HG02981 (cell line): ENCODE data around the gene ZNF678.
"Not testable (repeated sequence)": the region's sequence is repeated elsewhere in the genome, so short reads cannot be mapped to it uniquely, and the experiment has no call there.

Experiments used
- ATAC-seq: cut with Tn5 transposase; IDR thresholded peaks from one replicate; pipeline ENCODE4 v1.9.1; 2021; ENCODE audit warnings: mild to moderate bottlenecking, moderate library complexity; ENCODE audit not compliant: unreplicated experiment

ZNF678 gene

DNA sequence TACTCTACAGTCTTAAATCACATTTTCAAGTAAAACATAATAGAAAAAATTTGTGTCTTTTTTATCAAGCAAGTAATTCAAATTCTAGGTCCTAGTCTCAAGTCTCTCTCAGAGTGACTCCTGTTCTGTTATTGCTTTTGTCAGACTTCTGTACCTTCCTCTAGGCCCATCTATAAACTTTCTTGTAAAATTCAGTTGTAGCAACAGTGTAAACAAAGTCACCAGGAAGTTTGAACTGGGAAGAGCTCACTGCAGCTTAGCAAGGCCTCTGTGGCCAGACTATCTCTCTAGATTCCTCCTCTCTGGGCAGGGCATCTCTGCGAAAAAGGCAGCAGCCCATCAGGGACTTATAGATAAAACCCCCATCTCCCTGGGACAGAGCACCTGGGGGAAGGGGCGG, 13.5 kb upstream of the ZNF678 start:
- ATAC-seq: no peak

DNA sequence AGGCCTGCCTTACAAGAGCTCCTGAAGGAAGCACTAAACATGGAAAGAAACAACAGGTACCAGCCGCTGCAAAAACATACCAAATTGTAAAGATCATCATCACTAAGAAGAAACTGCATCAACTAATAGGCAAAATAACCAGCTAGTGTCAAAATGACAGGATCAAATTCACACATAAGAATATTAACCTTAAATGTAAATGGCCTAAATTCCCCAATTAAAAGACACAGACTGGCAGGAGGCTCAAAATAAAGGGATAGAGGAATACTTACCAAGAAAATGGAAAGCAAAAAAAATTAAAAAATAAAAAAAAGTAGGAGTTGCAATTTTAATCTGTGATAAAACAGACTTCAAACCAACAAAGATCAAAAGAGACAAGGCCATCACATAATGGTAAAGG, 11.5 kb upstream of the ZNF678 start:
- ATAC-seq: not testable (repeated sequence)

DNA sequence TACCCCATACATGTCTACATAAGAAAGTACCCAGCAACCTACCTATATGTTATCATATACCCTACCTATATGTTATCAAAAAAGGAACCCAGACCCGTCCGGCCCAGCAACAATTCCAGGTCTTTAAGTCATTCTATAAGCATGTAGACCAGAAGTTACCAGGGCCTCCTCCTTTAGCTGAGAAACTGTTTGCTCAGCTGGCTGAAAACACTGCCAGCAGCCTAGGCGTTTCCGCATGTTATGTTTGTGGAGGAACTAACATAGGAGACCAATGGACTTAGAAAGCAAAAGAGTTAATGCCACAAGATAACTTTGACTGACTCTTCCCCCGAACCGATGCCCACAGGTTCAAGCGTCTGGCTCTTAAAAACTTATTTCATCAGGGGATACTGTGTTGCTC, 7.1 kb upstream of the ZNF678 start:
- no peak for ATAC-seq

DNA sequence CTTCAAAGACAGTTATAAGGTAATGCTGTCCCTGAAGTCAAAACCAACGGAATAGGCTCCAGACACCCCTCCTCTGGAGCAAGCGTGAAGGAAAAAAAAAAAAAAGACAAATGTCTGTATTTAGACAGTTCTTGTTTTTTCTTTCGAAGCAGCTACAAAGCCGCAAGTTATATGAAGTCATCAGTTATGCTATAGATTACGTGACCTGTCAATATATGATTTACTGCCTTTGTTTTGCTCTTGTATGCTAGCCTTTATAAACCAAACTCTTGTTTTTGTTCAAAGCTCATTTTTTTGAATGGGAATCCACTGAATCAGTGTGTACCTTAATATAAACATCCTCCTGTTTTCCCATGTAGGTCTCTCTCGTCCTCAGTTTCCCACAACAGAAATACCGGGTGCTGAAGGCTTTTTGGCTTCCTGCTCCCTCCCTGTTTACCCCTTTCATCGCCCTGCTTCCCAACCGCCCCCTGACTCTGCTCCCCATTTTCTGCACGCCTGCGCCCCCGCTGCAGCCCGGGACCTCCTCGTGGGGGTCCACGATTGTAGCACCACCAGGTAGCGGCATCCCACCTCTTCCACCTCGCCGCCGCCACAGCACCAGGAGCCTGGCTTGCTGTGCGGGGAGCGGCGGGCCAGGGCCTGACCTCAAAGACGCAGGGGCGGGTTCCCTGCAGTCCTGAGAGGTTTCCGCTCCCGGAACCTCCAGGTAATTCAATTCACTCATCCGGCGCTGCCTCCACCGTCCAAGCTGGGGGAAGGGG, 5.2 kb upstream of the ZNF678 start:
- no peak for ATAC-seq

DNA sequence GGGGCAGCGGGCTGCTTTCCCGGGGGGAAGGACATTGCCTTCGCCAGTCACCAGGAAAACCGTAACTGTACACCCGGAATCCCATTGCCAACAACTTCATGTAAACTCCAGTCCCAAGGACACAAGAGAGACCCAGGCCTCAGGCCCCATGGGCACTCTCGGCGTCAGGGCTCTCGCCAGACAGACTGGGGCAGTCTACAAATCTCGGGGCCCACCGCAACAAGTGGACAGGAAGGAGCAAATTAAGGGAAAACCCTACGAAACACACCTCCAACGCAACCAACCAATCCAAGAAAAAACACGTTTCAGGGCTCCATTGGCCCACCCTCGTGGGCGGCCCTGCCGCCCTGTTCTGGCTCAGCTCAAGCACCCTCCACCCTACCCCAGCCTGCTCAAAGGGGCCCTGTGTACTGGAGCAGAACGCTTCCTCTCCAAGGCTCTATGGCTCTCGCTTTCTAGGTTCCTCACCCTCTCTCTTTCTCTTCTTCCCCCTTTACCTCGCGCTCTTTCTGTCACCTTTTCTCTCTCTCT, 4.6 kb upstream of the ZNF678 start:
- no peak for ATAC-seq

DNA sequence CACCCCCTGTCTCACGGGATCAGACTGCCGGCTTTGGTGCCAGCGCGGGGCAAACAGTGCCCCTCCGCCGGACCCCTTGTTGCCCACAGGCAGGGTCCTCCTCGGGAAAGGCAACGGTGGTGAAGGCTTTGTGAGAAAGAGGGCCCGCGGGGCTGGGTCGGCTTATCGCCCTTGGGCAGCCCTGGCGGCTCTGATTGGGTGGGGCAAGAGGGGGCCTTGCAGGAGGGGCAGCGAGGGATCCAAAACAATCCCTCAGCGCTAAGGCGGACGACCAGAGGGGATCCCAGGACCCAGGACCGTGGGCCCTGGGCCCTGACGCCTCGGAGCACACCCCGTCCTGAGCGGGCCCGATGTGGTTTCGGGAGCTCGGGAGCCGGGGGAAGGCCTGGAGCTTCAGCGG, 3.9 kb upstream of the ZNF678 start:
- ATAC-seq: no peak

DNA sequence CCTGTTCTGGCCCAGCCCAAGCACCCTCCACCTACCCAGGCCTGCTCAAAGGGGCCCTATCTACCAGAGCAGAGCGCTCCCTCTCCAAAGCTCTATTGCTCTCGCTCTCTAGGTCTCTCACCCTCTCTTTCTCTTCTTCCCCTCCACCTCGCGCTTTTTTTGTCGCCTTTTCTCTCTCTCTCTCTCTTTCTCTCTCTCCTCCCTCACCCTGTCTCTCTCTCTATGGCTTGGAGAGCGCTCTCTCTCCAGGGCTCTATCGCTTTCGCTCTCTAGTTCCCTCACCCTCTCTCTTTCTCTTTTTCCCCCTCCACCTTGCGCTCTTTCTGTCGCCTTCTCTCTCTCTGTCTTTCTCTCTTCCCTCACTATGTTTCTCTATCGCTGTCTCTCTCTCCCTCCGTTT, 3.4 kb upstream of the ZNF678 start:
- no peak for ATAC-seq

DNA sequence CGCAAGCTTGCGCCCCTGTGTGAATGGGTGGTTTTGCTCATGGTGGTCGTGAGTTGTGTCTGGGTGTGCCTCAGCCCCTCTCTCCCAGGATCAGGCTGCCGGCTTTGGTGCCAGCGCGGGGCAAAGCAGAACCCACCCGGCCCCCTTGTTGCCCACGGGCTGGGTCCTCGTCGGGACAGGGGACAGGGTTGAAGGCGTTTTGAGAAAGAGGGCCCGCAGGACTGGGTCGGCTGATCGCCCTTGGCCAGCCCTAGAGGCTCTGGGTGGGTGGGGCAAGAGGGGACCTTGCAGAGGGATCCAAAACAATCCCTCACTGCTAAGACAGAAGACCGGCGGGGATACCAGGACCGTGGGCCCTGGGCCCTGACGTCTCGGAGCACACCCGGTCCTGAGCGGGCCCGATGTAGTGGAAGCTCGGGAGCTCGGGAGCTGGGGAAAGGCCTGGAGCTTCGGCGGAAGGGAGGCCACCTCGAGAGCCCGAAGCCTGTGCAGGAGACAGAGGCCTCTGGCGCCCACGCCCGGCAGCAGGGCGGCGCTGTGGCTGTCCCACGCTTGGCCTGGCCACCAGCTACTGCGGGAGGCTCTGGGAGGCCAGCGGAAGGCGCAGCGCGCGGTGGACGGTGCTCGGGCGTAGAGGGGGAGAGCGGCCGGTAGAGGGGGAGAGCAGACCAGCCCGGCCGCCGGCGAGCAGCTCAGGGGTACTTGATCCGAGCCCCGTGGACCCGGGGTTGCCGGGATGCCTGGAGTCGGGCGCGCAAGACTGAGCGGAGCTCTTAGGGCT, 2.8 kb upstream of the ZNF678 start:
- no peak for ATAC-seq

DNA sequence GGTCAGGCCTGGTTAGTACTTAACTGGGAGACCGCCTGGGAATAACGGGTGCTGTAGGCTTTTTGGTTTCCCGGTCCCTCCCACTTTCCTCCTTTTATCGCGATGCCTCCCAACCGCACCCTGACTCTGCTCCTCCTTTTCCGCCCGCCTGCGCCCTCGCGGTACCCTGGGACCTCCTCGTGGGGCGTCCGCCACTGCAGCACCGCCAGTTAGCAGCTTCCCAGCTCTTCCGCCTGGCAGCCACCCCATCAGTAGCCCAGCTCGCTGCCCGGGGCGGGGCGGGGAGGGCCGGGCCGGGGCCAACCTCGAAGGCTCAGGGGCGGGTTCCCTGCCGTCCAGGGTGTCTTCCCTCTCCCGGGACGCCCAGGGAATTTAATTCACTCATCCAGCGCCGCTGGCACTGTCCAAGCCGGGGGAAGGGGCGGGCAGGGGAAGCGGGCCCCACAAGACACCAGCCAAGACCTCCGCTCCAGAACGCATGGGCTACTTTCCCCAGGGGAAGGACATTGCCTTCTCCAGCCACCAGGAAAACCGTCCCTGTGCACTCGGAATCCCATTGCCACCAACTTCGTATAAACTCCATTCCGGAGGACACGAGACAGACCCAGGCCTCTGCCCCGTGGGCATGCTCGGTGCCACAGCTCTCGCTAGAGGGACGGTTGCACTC, 2.0 kb upstream of the ZNF678 start:
- ATAC-seq: no peak

DNA sequence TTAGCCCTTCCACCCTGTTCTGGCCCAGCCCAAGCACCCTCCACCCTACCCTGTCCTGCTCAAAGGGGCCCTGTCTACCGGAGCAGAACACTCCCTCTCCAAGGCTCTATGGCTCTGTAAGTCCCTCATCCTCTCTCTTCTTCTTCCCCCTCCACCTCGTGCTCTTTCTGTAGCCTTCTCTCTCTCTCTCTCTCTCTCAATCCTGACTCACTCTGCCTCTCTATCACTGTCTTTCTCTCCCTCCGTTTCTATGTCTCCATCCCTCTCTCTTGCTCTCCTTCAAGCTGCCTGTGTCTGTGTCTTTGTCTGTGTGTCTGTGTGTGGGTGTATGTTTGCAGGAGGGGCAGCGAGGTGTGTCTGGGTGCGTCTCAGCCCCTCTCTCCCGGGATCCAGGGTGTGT, 1.3 kb upstream of the ZNF678 start:
- ATAC-seq: no peak

DNA sequence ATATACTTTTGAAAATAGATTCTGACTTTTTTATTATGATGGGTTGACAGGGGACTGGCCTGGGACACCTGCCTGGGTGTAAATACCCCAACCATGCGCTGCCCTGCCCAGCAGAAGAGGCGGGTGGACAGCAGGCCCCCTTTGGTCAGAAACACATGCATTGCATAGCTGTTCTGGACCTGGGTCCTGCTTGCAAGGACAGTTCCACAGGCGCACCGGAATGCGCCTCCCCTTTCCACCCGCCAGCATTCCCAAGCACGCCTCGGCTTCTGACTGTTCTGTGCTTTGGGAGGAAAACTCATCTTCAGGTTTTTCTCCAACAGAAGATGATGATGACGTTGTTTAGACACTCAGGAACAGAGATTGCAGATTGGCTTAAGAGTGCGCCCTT, 428 bp upstream of the ZNF678 start:
- no peak for ATAC-seq

DNA sequence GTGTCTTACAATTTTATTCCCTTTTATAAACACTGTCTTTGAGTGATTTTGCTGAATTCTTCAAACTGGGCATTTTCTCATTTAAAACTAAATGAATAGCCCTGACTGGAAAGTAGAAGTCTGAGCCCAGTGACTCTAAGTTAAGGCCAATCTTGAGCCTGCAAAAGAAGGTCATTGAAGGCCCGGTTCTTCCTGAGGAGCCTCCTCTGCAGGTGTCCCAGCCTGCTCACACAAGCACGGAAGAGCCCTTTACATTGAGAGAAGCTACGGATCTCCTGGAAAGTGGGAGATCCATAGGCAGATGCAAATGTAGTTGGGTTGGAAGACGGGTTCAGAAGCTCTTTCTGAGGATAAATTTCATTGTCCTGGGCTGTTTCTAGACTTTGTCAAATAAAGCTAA, 3.9 kb downstream of the ZNF678 start:
- no peak for ATAC-seq

DNA sequence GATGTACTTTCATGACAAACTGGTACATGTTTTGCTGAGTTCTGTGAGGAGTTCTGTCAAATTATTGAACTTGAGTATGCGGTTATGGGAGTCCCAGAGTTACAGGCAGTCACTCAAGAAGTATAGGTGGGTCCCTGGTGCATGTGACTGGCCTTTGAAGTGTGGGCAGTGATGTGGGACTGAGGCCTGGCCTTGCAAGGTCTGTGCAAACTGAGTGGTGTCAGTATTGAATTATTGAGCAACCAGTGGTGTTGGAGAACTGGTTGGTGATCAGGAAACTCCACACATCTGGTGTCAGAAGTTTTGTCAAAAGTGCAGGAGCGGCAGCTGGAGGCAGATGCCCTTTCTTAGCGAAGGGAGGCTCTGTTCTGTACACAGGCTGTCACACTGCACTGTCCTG, 5.2 kb downstream of the ZNF678 start:
- no peak for ATAC-seq

DNA sequence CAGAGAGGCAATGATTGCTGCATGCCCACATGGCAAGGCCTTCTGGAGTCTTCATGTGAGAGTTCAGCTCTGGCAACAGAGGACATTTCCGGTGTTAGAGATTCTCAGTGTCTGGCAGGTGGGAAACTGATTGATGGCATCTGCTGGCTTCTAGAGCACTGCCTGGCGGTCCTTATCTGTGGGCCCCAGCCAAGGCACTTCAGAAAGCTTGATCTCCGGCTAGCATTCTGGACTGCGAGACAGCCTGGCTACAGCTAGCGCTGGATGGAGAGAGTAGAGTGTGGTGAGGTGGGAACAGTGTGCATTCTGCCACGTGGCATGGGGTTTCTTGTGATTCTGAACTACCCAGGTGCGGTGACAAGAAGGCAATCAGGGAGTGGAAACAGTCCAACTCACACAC, 9.4 kb downstream of the ZNF678 start:
- no peak for ATAC-seq

DNA sequence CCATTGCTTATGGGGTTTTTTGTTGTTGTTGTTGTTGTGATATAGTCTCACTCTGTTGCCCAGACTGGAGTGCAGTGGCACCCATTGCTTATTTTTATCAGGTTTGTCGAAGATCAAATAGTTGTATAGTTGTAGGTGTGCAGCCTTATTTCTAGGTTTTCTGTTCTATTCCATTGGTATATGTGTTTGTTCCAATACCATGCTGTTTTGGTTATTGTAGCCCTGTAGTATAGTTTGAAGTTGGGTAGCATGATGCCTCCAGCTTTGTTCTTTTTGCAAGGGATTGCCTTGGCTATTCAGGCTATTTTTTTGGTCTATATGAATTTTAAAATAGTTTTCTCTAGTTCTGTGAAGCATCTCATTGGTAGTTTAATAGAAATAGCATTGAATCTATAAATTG, 11.6 kb downstream of the ZNF678 start:
- no peak for ATAC-seq

DNA sequence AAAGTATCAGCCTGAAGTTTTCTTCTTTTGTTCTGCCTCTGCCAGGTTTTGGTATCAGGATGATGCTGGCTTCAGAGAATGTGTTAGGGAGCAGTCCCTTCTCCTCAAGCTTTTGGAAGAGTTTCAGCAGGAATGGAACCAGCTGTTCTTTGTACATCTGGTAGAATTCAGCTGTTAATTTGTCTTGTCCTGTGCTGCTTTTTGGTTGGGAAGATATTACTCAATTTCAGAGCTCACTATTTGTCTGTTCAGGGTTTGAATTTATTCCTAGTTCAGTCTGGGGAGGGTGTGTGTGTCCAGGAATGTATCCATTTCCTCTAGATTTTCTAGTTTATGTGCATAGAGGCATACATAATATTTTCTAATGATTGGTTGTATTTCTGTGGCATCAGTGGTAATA, 12.8 kb downstream of the ZNF678 start:
- no peak for ATAC-seq

DNA sequence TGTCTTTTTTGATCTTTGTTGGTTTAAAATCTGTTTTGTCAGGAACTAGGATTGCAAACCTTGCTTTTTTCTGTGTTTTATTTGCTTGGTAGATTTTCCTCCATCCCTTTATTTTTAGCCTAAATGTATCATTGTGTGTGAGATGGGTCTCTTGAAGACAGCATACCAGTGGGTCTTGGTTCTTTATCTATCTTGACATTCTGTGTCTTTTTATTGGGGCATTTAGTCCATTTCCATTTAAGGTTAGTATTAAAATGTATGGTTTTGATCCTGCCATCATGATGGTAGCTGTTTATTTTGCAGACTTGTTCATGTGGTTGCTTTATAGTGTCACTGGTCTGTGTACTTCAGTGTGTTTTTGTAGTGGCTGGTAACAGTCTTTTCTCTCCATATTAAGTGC, 14.1 kb downstream of the ZNF678 start:
- no peak for ATAC-seq

DNA sequence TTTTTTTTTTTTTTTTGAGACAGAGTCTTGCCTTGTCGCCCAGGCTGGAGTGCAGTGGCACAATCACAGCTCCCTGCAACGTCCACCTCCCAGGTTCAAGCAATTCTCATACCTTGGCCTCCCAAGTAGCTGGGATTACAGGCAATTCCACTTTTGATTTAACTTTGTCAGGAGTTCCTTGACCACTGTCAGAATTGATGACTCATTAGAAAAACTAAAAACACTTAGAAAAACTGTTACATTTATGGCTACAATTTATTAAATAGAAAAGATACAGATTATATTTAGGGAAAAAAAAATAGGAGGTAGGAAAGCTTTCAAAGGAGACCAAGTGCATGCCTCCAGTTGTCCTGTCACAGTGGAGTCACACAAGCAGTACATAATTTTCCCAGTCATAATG, 20.0 kb downstream of the ZNF678 start:
- ATAC-seq: no peak

DNA sequence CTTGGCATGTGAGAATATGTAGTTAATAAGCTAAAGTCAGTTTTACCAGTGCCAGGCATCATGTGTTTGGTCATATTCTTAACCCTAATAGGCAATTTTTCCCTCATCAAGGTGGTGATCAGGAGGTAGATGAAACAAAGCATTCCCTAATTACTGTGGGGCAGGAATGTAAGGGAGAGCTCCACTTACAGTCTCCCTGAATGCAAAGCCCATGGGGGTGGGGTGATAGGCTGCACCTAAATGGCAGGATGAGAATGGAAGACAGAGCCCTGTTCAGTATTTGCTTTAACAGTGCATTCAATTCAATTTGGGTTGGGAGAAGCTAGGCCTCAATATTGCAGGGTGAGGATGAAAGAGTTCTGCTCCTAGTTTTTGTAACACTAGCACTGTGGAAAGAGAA, 23.4 kb downstream of the ZNF678 start:
- no peak for ATAC-seq

DNA sequence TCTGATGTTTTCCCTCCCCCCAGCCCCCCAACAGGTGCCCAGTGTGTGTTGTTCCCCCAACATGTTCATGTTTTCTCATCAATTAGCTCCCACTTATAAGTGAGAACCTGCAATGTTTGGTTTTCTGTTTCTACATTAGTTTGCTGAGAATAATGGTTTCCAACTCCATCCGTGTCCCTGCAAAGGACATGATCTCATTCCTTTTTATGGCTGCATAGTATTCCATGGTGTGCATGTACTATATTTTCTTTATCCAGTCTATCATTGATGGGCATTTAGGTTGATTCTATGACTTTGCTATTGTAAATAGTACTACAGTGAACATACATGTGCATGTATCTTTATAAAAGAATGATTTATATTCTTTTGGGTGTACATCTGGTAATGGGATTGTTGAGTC, 24.6 kb downstream of the ZNF678 start:
- ATAC-seq: no peak

DNA sequence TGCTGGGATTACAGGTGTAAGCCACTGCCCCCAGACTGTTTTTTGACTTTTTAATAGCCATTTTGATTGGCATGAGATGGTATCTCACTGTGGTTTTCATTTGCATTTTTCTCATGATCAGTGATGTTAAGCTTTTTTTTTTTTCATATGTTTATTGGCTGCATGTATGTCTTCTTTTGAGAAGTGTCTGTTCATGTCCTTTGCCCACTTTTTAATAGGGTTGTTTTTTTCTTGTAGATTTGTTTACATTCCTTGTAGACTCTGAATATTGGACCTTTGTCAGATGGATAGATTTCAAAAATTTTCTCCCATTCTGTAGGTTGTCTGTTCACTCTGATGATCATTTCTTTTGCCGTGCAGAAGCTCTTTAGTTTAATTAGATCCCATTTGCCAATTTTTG, 25.4 kb downstream of the ZNF678 start:
- ATAC-seq: not testable (repeated sequence)

DNA sequence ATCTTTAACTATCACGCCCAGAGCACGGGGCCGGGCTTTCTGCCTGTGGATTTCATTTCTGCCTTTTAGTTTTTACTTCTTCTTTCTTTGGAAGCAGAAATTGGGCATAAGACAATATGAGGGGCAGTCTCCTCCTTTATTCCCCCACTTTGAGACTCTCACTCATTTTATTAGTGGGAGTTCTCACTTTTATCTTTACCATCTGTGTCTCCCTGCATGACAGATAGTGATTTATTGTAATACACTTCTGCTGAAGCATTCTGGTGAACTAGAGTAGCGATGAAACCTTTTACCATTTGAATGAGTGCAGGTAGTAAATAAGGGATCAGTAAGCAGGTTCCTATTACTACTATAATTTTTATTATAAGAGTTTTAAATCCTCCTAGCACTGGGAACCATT, 26.4 kb downstream of the ZNF678 start:
- not testable (repeated sequence) for ATAC-seq
